ENCODE results near the gene RIMS4.

Gene RIMS4

DNA sequence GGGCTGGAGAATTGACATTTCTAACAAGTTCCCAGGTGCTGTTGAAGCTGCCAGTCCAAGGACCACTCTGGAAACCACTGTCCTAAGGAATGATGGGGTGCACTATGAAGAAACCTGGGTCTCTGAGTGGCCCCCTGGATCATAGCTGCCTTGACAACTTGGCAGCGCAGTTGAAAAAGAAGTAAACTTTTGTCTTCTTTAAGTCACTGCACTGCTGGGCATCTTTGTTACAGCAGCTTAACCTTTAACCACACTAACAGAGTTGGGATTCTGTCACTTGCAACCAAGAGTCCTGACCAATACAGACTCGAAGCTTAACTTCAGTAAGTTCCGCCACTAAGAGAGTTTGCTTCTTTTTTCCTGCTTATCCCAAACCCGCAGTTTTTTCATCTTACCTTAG is 73.2 kb downstream of the RIMS4 start:
- Histone ChIP-seq H3K9ac (ENCODE audit: low read depth in 1 of 2, low read length in 2 of 2) (no peak overlapping the region), H3K4me1 (ENCODE audit: control insufficient read depth in 1 of 2, insufficient read depth in 2 of 2, low read length in 2 of 2) (no peaks in the 10 kb centered on the region), H3K9me3 (ENCODE audit: control insufficient read depth in 1 of 2, low read length in 2 of 2) (peaks cover 0 to 4% of the 10 kb centered on the region in 2 donors), H3K27ac (ENCODE audit: low read depth, low read length) (no peak overlapping the region), H3K4me3 (ENCODE audit: low read depth in 1 of 2, low read length in 2 of 2) (no peak overlapping the region), H3K36me3 (ENCODE audit: control insufficient read depth in 1 of 2, insufficient read depth in 2 of 2, low read length in 2 of 2) (no peaks in the 10 kb centered on the region), H3K27me3 (ENCODE audit: control insufficient read depth in 1 of 2, insufficient read depth in 2 of 2, low read length in 2 of 2) (no peaks in the 10 kb centered on the region)

DNA sequence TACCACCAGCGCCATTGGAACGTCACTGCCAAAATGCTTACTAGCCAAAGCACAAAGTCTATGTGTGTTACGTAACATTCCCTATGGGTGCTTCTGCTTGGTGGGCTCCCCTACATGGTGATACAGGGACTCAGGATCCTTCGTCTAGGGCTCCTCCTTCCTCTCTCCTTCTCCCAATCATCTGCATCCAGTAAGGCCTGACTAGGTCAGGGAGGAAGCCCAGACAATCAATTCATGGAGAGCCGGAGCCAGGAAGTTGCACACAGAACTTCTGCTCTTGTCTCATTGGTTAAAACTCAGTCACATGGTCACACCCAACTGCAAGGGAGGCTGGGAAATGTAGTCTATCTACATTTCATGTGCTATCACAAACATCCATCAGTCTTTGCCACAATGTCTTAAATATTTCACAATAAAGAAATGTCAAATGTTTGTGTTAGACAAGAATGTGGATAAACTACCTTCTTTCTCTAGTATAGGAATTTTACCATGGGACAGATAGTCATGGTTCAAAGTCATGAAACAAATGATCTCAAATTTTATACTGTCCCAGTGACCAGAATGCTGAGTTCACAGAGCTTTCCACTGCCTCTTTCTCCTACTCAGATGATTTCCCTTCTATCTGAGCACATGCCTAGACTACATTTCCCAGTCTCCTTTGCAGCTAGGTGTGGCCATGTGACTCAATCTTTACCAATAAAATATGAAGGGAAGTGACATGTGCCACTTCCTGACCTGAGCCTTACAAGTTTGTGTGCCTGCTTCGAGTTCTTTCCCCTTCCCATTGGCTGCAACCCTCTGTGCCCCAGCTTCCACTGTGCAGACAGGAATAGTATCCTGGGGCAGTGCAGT is 74.0 kb downstream of the RIMS4 start:
- peak overlapping the region in 1 of 2 donors; percentile 29 for H3K4me3 ChIP-seq (ENCODE audit: low read depth in 1 of 2, low read length in 2 of 2)
- no peak overlapping the region for H3K9ac ChIP-seq (ENCODE audit: low read depth in 1 of 2, low read length in 2 of 2)
- no peaks in the 10 kb centered on the region for H3K36me3 ChIP-seq (ENCODE audit: control insufficient read depth in 1 of 2, insufficient read depth in 2 of 2, low read length in 2 of 2)
- H3K27ac ChIP-seq (ENCODE audit: low read depth, low read length): no peak overlapping the region
- no peaks in the 10 kb centered on the region for H3K27me3 ChIP-seq (ENCODE audit: control insufficient read depth in 1 of 2, insufficient read depth in 2 of 2, low read length in 2 of 2)
- H3K9me3 ChIP-seq (ENCODE audit: control insufficient read depth in 1 of 2, low read length in 2 of 2): peaks cover 0 to 4% of the 10 kb centered on the region in 2 donors
- no peaks in the 10 kb centered on the region for H3K4me1 ChIP-seq (ENCODE audit: control insufficient read depth in 1 of 2, insufficient read depth in 2 of 2, low read length in 2 of 2)

DNA sequence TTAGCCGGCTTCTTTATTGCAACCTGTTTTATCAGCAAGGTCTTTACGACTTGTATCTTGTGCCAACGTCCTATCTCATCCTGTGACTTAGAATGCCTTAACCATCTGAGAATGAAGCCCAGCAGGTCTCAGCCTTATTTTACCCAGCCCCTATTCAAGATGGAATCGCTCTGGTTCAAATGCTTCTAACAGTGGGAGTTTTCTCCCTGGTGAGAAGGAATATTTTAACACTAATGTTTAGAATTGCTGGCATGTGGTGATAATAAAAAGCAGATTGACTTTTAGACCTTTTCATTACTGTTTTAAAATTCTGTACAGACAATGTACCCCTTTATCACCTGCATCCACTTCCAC is 74.6 kb downstream of the RIMS4 start:
- Histone ChIP-seq H3K9ac (ENCODE audit: low read depth in 1 of 2, low read length in 2 of 2) (no peak overlapping the region), H3K27me3 (ENCODE audit: control insufficient read depth in 1 of 2, insufficient read depth in 2 of 2, low read length in 2 of 2) (no peaks in the 10 kb centered on the region), H3K9me3 (ENCODE audit: control insufficient read depth in 1 of 2, low read length in 2 of 2) (peaks cover 0 to 4% of the 10 kb centered on the region in 2 donors), H3K36me3 (ENCODE audit: control insufficient read depth in 1 of 2, insufficient read depth in 2 of 2, low read length in 2 of 2) (no peaks in the 10 kb centered on the region), H3K4me3 (ENCODE audit: low read depth in 1 of 2, low read length in 2 of 2) (peak overlapping the region in 1 of 2 donors; percentile 29), H3K4me1 (ENCODE audit: control insufficient read depth in 1 of 2, insufficient read depth in 2 of 2, low read length in 2 of 2) (no peaks in the 10 kb centered on the region), H3K27ac (ENCODE audit: low read depth, low read length) (no peak overlapping the region)

DNA sequence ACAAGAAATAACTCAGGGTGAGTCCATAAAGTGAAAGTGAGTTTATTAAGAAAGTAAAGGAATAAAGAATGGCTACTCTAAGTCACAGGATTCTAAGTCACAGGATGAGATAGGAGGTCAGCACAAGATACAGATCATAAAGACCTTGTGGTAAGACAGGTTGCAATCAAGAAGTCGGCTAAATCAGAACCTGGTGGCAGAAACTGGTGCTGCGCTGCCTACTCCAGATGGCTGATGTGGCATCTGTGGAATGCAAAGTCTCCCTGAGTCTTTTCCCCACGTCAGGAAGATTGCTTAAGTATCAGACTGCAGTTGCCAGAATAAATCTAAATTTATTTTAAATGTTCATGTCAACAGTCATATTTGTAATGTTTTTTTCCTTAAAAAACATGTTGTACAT is 75.4 kb downstream of the RIMS4 start:
- Histone ChIP-seq H3K27me3 (ENCODE audit: control insufficient read depth in 1 of 2, insufficient read depth in 2 of 2, low read length in 2 of 2) (no peaks in the 10 kb centered on the region), H3K36me3 (ENCODE audit: control insufficient read depth in 1 of 2, insufficient read depth in 2 of 2, low read length in 2 of 2) (no peaks in the 10 kb centered on the region), H3K9ac (ENCODE audit: low read depth in 1 of 2, low read length in 2 of 2) (no peak overlapping the region), H3K4me3 (ENCODE audit: low read depth in 1 of 2, low read length in 2 of 2) (no peak overlapping the region), H3K27ac (ENCODE audit: low read depth, low read length) (no peak overlapping the region), H3K4me1 (ENCODE audit: control insufficient read depth in 1 of 2, insufficient read depth in 2 of 2, low read length in 2 of 2) (no peaks in the 10 kb centered on the region), H3K9me3 (ENCODE audit: control insufficient read depth in 1 of 2, low read length in 2 of 2) (peaks cover 0 to 4% of the 10 kb centered on the region in 2 donors)

DNA sequence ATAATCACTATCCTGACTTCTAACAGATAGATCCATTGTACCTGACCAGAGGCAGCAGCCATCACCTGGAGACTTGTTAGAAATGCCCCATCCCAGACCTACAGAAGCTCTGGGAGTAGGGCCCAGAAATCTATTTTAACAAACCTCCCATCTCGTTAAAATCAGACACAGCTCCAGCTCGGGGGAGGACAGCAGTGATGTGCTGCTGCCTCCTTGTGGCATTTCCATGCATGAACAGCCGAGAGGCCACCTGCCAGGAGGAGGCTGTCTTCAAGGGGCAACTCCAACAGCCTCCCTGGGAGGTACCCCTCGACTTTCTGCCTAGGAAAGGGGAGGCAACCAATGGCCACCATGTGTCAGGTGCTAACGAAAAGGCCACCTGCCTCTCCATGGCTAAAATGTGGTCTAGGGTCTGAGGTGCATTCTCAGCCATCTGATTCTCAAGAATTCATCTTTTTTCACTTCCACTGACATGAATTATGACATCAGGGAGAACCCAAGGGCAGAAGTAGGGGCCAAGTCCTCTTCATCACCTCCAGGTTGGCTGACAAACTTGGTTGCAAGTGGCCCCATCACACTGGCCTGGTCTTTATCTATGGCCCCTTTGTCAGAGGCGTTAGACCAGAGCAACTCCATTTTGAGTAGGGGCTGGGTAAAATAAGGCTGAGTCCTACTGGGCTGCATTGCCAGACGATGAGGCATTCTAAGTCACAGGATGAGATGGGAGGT is 76.8 kb downstream of the RIMS4 start:
- Histone ChIP-seq H3K9me3 (ENCODE audit: control insufficient read depth in 1 of 2, low read length in 2 of 2) (peaks cover 0 to 4% of the 10 kb centered on the region in 2 donors), H3K9ac (ENCODE audit: low read depth in 1 of 2, low read length in 2 of 2) (no peak overlapping the region), H3K27me3 (ENCODE audit: control insufficient read depth in 1 of 2, insufficient read depth in 2 of 2, low read length in 2 of 2) (no peaks in the 10 kb centered on the region), H3K4me1 (ENCODE audit: control insufficient read depth in 1 of 2, insufficient read depth in 2 of 2, low read length in 2 of 2) (peaks cover 0 to 10% of the 10 kb centered on the region in 2 donors), H3K27ac (ENCODE audit: low read depth, low read length) (no peak overlapping the region), H3K36me3 (ENCODE audit: control insufficient read depth in 1 of 2, insufficient read depth in 2 of 2, low read length in 2 of 2) (no peaks in the 10 kb centered on the region), H3K4me3 (ENCODE audit: low read depth in 1 of 2, low read length in 2 of 2) (no peak overlapping the region)

DNA sequence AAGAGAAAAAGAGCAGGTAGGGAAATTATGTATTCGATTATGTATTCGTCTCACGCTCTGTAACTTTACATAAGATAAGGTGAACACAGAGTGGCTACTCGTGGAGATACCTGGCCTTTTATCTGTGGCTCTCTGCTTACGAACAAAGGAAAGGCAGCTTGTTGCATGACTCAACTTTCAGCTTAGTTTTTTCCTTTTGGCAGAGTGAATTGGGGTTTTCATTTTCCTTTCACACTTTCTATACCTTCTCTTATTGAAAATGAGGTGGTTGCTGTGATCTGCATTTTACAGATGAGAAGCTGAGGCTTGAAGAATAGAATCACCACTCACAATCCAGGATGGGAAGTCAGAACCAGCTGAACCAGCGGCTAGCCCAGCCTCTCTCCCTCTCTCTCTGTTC is 78.0 kb downstream of the RIMS4 start:
- Histone ChIP-seq H3K27me3 (ENCODE audit: control insufficient read depth in 1 of 2, insufficient read depth in 2 of 2, low read length in 2 of 2) (no peaks in the 10 kb centered on the region), H3K9ac (ENCODE audit: low read depth in 1 of 2, low read length in 2 of 2) (no peak overlapping the region), H3K9me3 (ENCODE audit: control insufficient read depth in 1 of 2, low read length in 2 of 2) (peaks cover 0 to 4% of the 10 kb centered on the region in 2 donors), H3K36me3 (ENCODE audit: control insufficient read depth in 1 of 2, insufficient read depth in 2 of 2, low read length in 2 of 2) (no peaks in the 10 kb centered on the region), H3K4me1 (ENCODE audit: control insufficient read depth in 1 of 2, insufficient read depth in 2 of 2, low read length in 2 of 2) (peaks cover 0 to 10% of the 10 kb centered on the region in 2 donors), H3K4me3 (ENCODE audit: low read depth in 1 of 2, low read length in 2 of 2) (no peak overlapping the region), H3K27ac (ENCODE audit: low read depth, low read length) (no peak overlapping the region)

DNA sequence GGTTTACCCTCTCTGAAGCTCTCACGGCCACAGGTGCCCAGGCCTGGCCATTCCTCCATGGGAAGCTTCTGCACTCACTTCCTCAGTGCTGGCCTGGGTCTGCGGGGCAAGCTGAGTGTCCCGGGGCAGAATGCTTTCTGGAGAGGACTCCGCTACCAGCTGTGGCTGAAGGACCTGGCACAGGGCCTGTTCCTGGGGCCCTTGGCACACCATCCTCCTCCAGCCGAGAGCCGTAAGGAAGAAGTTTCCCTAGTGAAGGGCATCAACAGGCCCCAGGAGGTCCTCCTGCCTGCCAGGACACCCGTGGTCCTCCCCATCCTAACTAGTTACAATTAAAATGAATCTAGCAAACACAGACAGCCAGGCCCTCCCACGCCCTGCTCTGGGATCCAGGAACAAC is 78.7 kb downstream of the RIMS4 start:
- no peak overlapping the region for H3K27ac ChIP-seq (ENCODE audit: low read depth, low read length)
- no peak overlapping the region for H3K9ac ChIP-seq (ENCODE audit: low read depth in 1 of 2, low read length in 2 of 2)
- H3K4me3 ChIP-seq (ENCODE audit: low read depth in 1 of 2, low read length in 2 of 2): no peak overlapping the region
- H3K9me3 ChIP-seq (ENCODE audit: control insufficient read depth in 1 of 2, low read length in 2 of 2): peaks cover 0 to 3% of the 10 kb centered on the region in 2 donors
- H3K36me3 ChIP-seq (ENCODE audit: control insufficient read depth in 1 of 2, insufficient read depth in 2 of 2, low read length in 2 of 2): no peaks in the 10 kb centered on the region
- H3K27me3 ChIP-seq (ENCODE audit: control insufficient read depth in 1 of 2, insufficient read depth in 2 of 2, low read length in 2 of 2): no peaks in the 10 kb centered on the region
- H3K4me1 ChIP-seq (ENCODE audit: control insufficient read depth in 1 of 2, insufficient read depth in 2 of 2, low read length in 2 of 2): peaks cover 0 to 10% of the 10 kb centered on the region in 2 donors

DNA sequence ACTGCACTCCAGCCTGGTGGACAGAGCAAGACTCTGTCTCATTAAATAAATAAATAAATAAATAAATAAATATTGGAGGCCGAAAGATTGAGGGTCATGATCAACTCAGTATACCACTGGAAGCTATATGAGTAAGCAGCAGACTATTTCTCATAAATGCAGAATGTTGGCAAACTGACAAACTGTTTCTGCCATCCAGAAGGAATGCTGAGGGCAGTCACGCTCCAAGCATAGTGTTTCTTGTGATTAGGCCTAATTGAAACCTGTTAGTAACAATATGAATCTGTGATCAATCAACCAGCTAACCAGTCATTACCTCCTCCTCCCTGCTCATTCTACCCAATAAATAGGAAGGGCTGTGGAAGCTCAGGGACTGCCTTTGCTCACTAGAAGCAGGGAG is 79.9 kb downstream of the RIMS4 start:
- no peak overlapping the region for H3K9ac ChIP-seq (ENCODE audit: low read depth in 1 of 2, low read length in 2 of 2)
- H3K9me3 ChIP-seq (ENCODE audit: control insufficient read depth in 1 of 2, low read length in 2 of 2): no peaks in the 10 kb centered on the region
- H3K27ac ChIP-seq (ENCODE audit: low read depth, low read length): no peak overlapping the region
- H3K4me3 ChIP-seq (ENCODE audit: low read depth in 1 of 2, low read length in 2 of 2): no peak overlapping the region
- no peaks in the 10 kb centered on the region for H3K27me3 ChIP-seq (ENCODE audit: control insufficient read depth in 1 of 2, insufficient read depth in 2 of 2, low read length in 2 of 2)
- peaks cover 0 to 10% of the 10 kb centered on the region in 2 donors for H3K4me1 ChIP-seq (ENCODE audit: control insufficient read depth in 1 of 2, insufficient read depth in 2 of 2, low read length in 2 of 2)
- H3K36me3 ChIP-seq (ENCODE audit: control insufficient read depth in 1 of 2, insufficient read depth in 2 of 2, low read length in 2 of 2): no peaks in the 10 kb centered on the region

DNA sequence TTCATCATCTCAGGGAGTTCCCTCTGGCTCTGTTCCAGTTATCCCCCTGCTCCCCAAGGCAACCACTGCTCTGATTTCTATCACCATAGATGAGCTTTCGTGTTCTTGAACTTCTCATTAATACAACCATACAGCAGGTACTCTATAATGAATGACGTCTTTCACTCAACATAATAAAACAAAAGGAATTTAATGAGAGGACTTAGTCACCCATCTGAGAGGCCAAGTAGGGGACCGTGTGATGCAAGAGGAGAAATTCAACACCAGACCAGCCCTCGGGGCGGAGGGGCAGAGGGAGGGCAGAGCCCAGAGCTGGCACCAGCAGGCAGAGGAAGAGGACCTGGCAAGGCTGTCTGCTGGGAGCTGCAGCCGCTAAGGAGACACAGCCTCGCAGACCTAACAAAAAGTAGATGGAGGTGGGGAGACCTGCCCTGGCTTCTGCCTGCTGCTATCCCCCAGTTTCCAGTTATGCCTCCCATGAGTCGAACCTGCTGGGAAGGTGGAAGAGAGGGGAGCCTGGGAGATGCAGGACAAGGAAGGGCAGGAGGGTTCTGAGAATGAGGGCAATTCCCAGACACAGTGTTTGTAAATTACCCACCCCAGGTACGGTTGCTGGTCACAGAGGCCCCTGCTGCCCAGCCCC is 81.4 kb downstream of the RIMS4 start:
- no peaks in the 10 kb centered on the region for H3K27me3 ChIP-seq (ENCODE audit: control insufficient read depth in 1 of 2, insufficient read depth in 2 of 2, low read length in 2 of 2)
- H3K36me3 ChIP-seq (ENCODE audit: control insufficient read depth in 1 of 2, insufficient read depth in 2 of 2, low read length in 2 of 2): no peaks in the 10 kb centered on the region
- no peak overlapping the region for H3K4me3 ChIP-seq (ENCODE audit: low read depth in 1 of 2, low read length in 2 of 2)
- H3K9me3 ChIP-seq (ENCODE audit: control insufficient read depth in 1 of 2, low read length in 2 of 2): no peaks in the 10 kb centered on the region
- H3K27ac ChIP-seq (ENCODE audit: low read depth, low read length): no peak overlapping the region
- H3K9ac ChIP-seq (ENCODE audit: low read depth in 1 of 2, low read length in 2 of 2): no peak overlapping the region
- H3K4me1 ChIP-seq (ENCODE audit: control insufficient read depth in 1 of 2, insufficient read depth in 2 of 2, low read length in 2 of 2): peaks cover 0 to 10% of the 10 kb centered on the region in 2 donors

DNA sequence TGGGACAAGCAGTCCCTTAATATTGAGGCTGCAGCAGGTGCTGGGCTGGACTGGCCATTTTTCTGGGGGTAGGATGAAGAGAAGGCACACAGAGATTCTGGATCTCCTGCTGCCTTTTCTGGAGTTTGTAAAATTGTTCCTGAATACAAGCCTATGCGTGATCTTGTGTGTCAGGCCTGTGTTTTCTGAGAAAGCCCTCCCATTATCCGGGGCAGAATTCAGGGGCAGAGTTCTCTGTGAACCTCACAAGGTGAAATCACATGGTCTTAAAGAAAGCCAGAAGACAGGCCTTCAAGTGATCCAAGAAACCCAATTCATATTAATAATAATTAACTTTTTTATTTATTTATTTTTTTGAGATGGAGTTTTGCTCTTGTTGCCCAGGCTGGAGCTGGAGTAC is 82.7 kb downstream of the RIMS4 start:
- Histone ChIP-seq H3K4me1 (ENCODE audit: control insufficient read depth in 1 of 2, insufficient read depth in 2 of 2, low read length in 2 of 2) (peaks cover 0 to 10% of the 10 kb centered on the region in 2 donors), H3K36me3 (ENCODE audit: control insufficient read depth in 1 of 2, insufficient read depth in 2 of 2, low read length in 2 of 2) (no peaks in the 10 kb centered on the region), H3K9me3 (ENCODE audit: control insufficient read depth in 1 of 2, low read length in 2 of 2) (no peaks in the 10 kb centered on the region), H3K4me3 (ENCODE audit: low read depth in 1 of 2, low read length in 2 of 2) (no peak overlapping the region), H3K9ac (ENCODE audit: low read depth in 1 of 2, low read length in 2 of 2) (no peak overlapping the region), H3K27ac (ENCODE audit: low read depth, low read length) (no peak overlapping the region), H3K27me3 (ENCODE audit: control insufficient read depth in 1 of 2, insufficient read depth in 2 of 2, low read length in 2 of 2) (no peaks in the 10 kb centered on the region)

All from duodenal mucosa (tissue), 2 donors.